Measurements from ENCODE around the gene TDRD12.

Gene TDRD12

DNA sequence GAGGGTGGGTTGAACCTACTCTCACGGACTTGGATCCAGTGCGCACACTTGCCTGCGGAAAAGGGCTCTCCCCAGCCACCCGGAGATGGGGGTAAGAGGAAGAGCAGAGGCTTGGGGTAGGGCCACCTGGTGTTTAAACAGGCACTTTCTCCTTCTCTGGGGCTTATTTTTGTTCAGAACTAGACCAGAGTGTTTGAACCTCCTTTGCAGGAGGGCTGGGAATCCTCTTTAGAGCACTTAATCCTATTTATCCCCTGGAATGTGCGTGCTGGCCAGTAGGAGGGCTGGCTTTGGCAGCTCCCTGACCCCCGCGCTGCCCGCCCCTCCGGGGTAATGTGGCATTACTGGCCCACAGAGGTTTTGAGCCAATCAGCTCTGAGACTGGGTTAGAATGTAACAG lies 41.9 kb upstream of the TDRD12 start:
- WGBS, 2 experiments: 2 to 5% methylated on average over 9 of the region's 9 CpGs
- peak overlapping the region; percentile 37 for H3K27ac ChIP-seq (ENCODE audit: insufficient read depth, low read depth, low read length, poor library complexity, severe bottlenecking)
- no peaks in the 10 kb centered on the region for H3K9me3 ChIP-seq (ENCODE audit: control insufficient read depth, low read length)
- no peaks in the 10 kb centered on the region for H3K36me3 ChIP-seq (ENCODE audit: control insufficient read depth, insufficient read depth, low read length)
- peaks cover 10% of the 10 kb centered on the region for H3K4me1 ChIP-seq (ENCODE audit: control insufficient read depth, insufficient read depth, low read length)
- peak overlapping the region; percentile 8 for H3K4me3 ChIP-seq (ENCODE audit: insufficient read depth, low read depth, low read length)
- peaks cover 53% of the 10 kb centered on the region for H3K27me3 ChIP-seq (ENCODE audit: control insufficient read depth, insufficient read depth, low read length, poor library complexity, severe bottlenecking)

DNA sequence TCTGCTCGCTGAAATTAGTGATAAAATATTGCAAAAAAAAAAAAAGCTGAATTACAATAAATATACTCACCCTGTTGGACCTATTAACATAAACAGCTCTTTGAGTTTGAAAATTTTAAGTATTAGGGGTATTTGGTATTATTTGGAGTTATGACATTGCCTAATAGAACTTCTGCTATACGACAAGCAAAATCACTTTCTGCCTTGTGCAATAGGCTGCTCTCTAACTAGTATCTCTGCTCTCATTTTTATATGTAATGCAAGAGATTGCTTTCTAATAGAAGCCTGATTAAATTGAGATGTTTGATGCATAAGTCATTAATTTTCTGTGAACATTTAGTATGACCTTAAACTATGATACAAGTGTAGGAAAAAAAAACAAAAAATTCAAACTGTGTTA lies 38.6 kb upstream of the TDRD12 start:
- H3K4me3 ChIP-seq (ENCODE audit: insufficient read depth, low read depth, low read length): no peak overlapping the region
- no peak overlapping the region for H3K27ac ChIP-seq (ENCODE audit: insufficient read depth, low read depth, low read length, poor library complexity, severe bottlenecking)
- peaks cover 24% of the 10 kb centered on the region for H3K27me3 ChIP-seq (ENCODE audit: control insufficient read depth, insufficient read depth, low read length, poor library complexity, severe bottlenecking)
- H3K9me3 ChIP-seq (ENCODE audit: control insufficient read depth, low read length): no peaks in the 10 kb centered on the region
- H3K36me3 ChIP-seq (ENCODE audit: control insufficient read depth, insufficient read depth, low read length): no peaks in the 10 kb centered on the region
- peaks cover 10% of the 10 kb centered on the region for H3K4me1 ChIP-seq (ENCODE audit: control insufficient read depth, insufficient read depth, low read length)
- WGBS, 2 experiments: 73% methylated on average over 1 of the region's 2 CpGs; no CpG with 5 or more reads in 1 of the 2 experiments

DNA sequence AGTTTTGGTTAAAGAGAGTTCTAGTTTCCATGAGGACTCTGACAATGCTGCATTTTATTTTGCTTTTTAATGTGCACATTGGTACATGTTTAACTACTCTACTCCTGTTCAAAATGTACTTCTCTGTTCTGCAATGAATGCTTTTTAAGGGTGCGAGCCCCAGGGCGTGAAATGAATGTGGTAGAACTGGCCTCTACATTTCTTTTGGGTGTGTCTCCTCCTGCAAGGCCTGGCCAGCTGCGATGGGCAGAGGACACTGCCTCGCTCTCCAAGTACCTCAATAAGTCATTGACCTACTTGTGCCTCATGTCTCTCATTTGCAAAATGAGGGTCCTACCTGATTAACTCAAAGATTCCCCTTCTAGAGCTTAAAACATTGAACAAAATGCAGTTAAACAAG lies 37.2 kb upstream of the TDRD12 start:
- H3K36me3 ChIP-seq (ENCODE audit: control insufficient read depth, insufficient read depth, low read length): no peaks in the 10 kb centered on the region
- no peaks in the 10 kb centered on the region for H3K9me3 ChIP-seq (ENCODE audit: control insufficient read depth, low read length)
- no peak overlapping the region for H3K27ac ChIP-seq (ENCODE audit: insufficient read depth, low read depth, low read length, poor library complexity, severe bottlenecking)
- H3K4me1 ChIP-seq (ENCODE audit: control insufficient read depth, insufficient read depth, low read length): peaks cover 3% of the 10 kb centered on the region
- 88 to 93% methylated on average over 4 of the region's 4 CpGs for WGBS, 2 experiments
- no peak overlapping the region for H3K4me3 ChIP-seq (ENCODE audit: insufficient read depth, low read depth, low read length)
- H3K27me3 ChIP-seq (ENCODE audit: control insufficient read depth, insufficient read depth, low read length, poor library complexity, severe bottlenecking): peaks cover 11% of the 10 kb centered on the region

DNA sequence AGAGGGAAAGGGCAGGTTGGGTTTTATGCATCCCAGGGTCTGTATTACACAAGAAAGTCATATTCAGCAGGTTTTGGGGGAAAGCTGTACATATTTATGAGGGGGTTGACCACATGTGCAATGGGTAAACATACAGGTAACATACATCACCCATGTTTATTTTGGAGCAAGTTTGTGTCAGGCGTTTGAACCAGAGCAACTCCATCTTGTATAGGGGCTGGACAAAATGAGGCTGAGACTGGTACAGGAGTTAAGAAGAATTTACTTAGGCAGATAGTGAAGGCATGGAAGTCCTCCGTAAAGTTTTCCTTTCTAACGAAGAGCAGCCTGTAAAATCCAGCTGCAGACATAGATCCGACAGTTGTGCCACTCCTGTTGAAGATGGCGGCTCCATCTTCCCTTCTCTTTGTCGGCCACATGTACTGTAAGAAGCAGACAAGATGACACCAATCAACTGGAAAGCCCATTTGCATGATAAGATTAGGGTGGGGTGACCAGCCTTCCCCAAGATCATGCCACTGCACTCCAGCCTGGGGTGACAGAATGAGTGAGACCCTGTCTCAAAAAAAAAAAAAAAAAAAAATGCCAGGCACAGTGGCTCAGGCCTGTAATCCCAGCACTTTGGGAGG lies 32.6 kb upstream of the TDRD12 start:
- Histone ChIP-seq H3K4me1 (ENCODE audit: control insufficient read depth, insufficient read depth, low read length) (no peaks in the 10 kb centered on the region), H3K4me3 (ENCODE audit: insufficient read depth, low read depth, low read length) (no peak overlapping the region)
- 95 to 96% methylated on average over 6 of the region's 6 CpGs for WGBS, 2 experiments

DNA sequence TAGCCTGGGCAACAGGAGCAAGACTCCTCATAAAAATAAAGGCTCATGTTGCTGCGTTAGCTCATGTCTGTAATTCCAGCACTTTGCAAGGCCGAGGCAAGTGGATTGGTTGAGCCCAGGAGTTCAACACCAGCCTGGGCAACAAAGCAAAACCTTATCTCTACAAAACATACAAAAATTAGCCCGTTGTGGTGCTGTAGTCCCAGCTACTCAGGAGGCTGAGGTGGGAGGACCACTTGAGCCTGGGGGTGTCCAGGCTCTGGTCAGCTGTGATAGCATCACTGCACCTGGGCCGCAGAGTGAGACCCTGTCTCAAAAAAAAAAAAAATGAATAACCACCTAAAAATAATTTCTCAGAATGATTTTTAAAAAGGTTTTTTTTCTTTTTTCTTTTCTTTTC lies 31.9 kb upstream of the TDRD12 start:
- Histone ChIP-seq H3K27me3 (ENCODE audit: control insufficient read depth, insufficient read depth, low read length, poor library complexity, severe bottlenecking) (peaks cover 12% of the 10 kb centered on the region), H3K4me1 (ENCODE audit: control insufficient read depth, insufficient read depth, low read length) (no peaks in the 10 kb centered on the region), H3K27ac (ENCODE audit: insufficient read depth, low read depth, low read length, poor library complexity, severe bottlenecking) (no peak overlapping the region), H3K9me3 (ENCODE audit: control insufficient read depth, low read length) (no peaks in the 10 kb centered on the region), H3K36me3 (ENCODE audit: control insufficient read depth, insufficient read depth, low read length) (no peaks in the 10 kb centered on the region), H3K4me3 (ENCODE audit: insufficient read depth, low read depth, low read length) (no peak overlapping the region)
- 92 to 99% methylated on average over 3 of the region's 4 CpGs for WGBS, 2 experiments

More for the DNA sequence above, 32.6 kb upstream of the TDRD12 start:
- Histone ChIP-seq H3K36me3 (ENCODE audit: control insufficient read depth, insufficient read depth, low read length) (no peaks in the 10 kb centered on the region), H3K27ac (ENCODE audit: insufficient read depth, low read depth, low read length, poor library complexity, severe bottlenecking) (no peak overlapping the region), H3K27me3 (ENCODE audit: control insufficient read depth, insufficient read depth, low read length, poor library complexity, severe bottlenecking) (peaks cover 6% of the 10 kb centered on the region), H3K9me3 (ENCODE audit: control insufficient read depth, low read length) (no peaks in the 10 kb centered on the region)

DNA sequence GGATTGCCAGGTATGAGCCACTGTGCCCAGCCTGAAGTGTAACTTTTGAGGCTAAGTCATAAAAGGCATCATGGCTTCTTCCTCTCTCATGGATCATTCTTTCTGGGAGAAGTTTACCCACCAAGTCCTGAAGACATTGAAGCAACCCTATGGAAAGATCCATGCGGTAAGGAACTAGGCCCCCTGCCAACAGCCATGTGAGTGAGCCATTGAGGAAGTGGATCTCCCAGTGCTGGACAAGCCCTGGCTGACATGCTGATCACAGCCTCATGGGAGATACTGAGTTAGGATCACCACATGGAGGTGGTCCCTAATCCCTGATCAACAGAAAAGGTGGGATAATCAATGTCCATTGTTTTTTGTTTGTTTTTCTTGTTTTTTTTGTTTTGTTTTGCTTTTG lies 31.3 kb upstream of the TDRD12 start:
- Histone ChIP-seq H3K27me3 (ENCODE audit: control insufficient read depth, insufficient read depth, low read length, poor library complexity, severe bottlenecking) (peaks cover 14% of the 10 kb centered on the region), H3K9me3 (ENCODE audit: control insufficient read depth, low read length) (no peaks in the 10 kb centered on the region), H3K36me3 (ENCODE audit: control insufficient read depth, insufficient read depth, low read length) (no peaks in the 10 kb centered on the region), H3K4me1 (ENCODE audit: control insufficient read depth, insufficient read depth, low read length) (no peaks in the 10 kb centered on the region), H3K4me3 (ENCODE audit: insufficient read depth, low read depth, low read length) (no peak overlapping the region), H3K27ac (ENCODE audit: insufficient read depth, low read depth, low read length, poor library complexity, severe bottlenecking) (no peak overlapping the region)
- 90 to 98% methylated on average over 1 of the region's 1 CpG for WGBS, 2 experiments

DNA sequence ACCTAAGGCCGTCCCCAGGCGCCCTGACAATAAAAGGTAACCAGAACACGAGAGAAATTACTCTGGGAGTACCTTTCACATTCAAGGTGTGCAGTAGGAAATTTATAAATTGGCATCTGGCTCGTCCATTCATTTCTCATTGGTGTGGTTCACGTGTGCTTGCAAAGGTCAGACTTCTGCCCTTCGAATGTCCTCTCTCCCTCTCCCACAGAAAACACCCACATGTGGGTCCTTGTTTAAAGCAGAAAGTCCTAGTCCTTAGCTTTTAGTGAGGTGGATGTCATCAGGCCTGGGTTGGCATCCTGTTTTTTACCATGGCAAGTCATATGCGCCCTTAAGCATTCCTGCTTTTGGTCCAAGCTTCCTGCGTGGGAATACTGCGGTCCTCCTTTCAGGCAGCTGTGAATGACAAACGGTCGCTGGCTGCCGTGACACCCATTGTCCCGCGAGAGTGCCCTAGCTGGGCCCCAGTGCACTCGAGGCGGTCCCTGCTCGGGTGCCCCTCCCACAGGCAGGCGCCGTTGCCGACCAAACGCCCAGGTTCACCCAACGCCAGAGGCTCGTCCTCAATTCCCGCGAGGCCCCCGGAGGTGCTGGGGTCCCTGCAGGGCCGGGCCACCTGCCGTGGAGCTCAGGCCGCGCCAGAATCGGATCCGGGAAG lies 28.1 kb upstream of the TDRD12 start, which contains the start of gene NUDT19:
Gene NUDT19, plus strand, starts transcription at position 531 of the 661 bp plus-strand sequence. CDS start 140 bp downstream, outside the sequence.
- Histone ChIP-seq H3K36me3 (ENCODE audit: control insufficient read depth, insufficient read depth, low read length) (no peaks in the 10 kb centered on the region), H3K4me3 (ENCODE audit: insufficient read depth, low read depth, low read length) (peak within 1 kb of the TSS; percentile 57), H3K27me3 (ENCODE audit: control insufficient read depth, insufficient read depth, low read length, poor library complexity, severe bottlenecking) (peaks cover 14% of the 10 kb centered on the region), H3K4me1 (ENCODE audit: control insufficient read depth, insufficient read depth, low read length) (no peaks in the 10 kb centered on the region), H3K27ac (ENCODE audit: insufficient read depth, low read depth, low read length, poor library complexity, severe bottlenecking) (no peak within 1 kb of the TSS), H3K9me3 (ENCODE audit: control insufficient read depth, low read length) (no peaks in the 10 kb centered on the region)
- WGBS, 2 experiments: 23 to 24% methylated on average over 32 of the region's 32 CpGs

DNA sequence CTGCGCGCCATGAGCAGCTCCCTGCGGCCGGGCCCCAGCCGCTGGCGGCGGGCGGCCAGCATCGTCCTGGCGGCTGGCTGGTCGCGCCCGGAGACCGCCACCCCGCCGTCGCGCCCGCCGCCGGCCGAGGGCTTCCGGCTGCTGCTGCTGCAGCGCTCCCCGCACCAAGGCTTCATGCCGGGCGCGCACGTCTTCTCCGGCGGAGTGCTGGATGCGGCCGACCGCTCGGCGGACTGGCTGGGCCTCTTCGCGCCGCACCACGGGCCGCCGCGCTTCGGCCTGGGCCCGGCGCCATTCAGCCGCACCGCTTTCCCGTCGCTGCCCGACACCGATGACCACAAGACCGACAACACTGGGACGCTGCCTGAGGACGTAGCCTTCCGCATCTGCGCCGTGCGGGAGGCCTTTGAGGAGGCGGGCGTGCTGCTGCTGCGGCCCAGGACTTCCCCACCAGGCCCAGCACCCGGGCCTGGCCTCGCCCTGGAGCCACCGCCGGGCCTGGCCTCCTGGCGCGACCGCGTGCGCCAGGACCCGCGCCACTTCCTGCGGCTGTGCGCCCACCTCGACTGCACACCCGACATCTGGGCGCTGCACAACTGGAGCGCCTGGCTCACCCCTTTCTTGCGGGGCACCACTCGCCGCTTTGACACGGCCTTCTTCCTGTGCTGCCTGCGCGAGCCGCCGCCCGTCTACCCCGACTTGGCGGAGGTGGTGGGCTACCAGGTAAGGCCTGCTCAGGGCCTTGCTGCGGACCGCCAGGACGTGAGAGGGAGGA lies 27.4 kb upstream of the TDRD12 start:
- Histone ChIP-seq H3K27ac (ENCODE audit: insufficient read depth, low read depth, low read length, poor library complexity, severe bottlenecking) (no peak overlapping the region), H3K9me3 (ENCODE audit: control insufficient read depth, low read length) (no peaks in the 10 kb centered on the region)
- 28 to 29% methylated on average over 93 of the region's 93 CpGs for WGBS, 2 experiments

DNA sequence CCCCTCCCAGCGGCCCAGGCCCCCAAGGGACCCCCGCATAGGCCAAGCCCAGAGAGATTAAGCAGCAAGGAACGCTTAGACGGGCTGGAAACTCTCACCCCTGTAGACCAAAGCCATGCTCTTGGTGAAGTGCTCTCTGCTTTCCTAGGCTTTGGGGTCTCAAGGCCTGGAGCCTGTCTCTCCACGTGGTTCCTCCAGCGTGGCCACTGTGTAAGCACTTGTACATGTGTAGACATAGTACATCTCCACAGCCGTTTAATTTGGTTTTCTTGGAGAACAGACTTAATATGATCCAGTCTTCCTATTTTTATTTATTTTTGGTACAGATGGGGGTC lies 26.9 kb upstream of the TDRD12 start:
- Histone ChIP-seq H3K4me3 (ENCODE audit: insufficient read depth, low read depth, low read length) (peak overlapping the region; percentile 57), H3K27ac (ENCODE audit: insufficient read depth, low read depth, low read length, poor library complexity, severe bottlenecking) (no peak overlapping the region), H3K4me1 (ENCODE audit: control insufficient read depth, insufficient read depth, low read length) (no peaks in the 10 kb centered on the region), H3K36me3 (ENCODE audit: control insufficient read depth, insufficient read depth, low read length) (no peaks in the 10 kb centered on the region), H3K9me3 (ENCODE audit: control insufficient read depth, low read length) (no peaks in the 10 kb centered on the region), H3K27me3 (ENCODE audit: control insufficient read depth, insufficient read depth, low read length, poor library complexity, severe bottlenecking) (peaks cover 14% of the 10 kb centered on the region)
- 92 to 93% methylated on average over 7 of the region's 7 CpGs for whole genome bisulfite sequencing, 2 experiments

More for the DNA sequence above, 27.4 kb upstream of the TDRD12 start:
- Histone ChIP-seq H3K4me3 (ENCODE audit: insufficient read depth, low read depth, low read length) (peak overlapping the region; percentile 57), H3K36me3 (ENCODE audit: control insufficient read depth, insufficient read depth, low read length) (no peaks in the 10 kb centered on the region), H3K27me3 (ENCODE audit: control insufficient read depth, insufficient read depth, low read length, poor library complexity, severe bottlenecking) (peaks cover 14% of the 10 kb centered on the region), H3K4me1 (ENCODE audit: control insufficient read depth, insufficient read depth, low read length) (no peaks in the 10 kb centered on the region)

All from ectodermal cell (in vitro differentiated cells).